HepG2 (cell line): ENCODE results near the gene ZNF628. TPM values are rescaled to one million over a fixed set of nuclear protein-coding genes. Genes with fewer than 3 reads are reported as not detected.

ENCODE experiments used
- CREB3 ChIP-seq: sonication (generic); formaldehyde crosslinking; IDR thresholded peaks from 2 replicates; pipeline ENCODE4 v1.5.0; 2020; ENCODE audit warnings: missing genetic modification reagents
- E2F2 ChIP-seq: sonication (generic); formaldehyde crosslinking; IDR thresholded peaks from 2 replicates; pipeline ENCODE4 v1.4.0; 2020; ENCODE audit warnings: missing genetic modification reagents, borderline replicate concordance
- ELF1 ChIP-seq: sonication (generic); formaldehyde crosslinking; IDR thresholded peaks from 2 replicates; pipeline ENCODE4 v1.4.0; 2020; ENCODE audit warnings: missing genetic modification reagents
- ESRRA ChIP-seq: sonication (generic); formaldehyde crosslinking; IDR thresholded peaks from 2 replicates; pipeline ENCODE4 v1.5.1; 2020; ENCODE audit warnings: mild to moderate bottlenecking, low read depth, missing genetic modification reagents
- KDM5B ChIP-seq: sonication (generic); formaldehyde crosslinking; IDR thresholded peaks from 2 replicates; pipeline ENCODE4 v1.4.0; 2020; ENCODE audit warnings: missing genetic modification reagents, mild to moderate bottlenecking, borderline replicate concordance
- MAZ ChIP-seq, 2 experiments: sonication (generic) in 1 of 2; formaldehyde crosslinking in 1 of 2; IDR thresholded peaks; 2 replicates each; pipeline versions ENCODE4 v1.5.0 to v1.6.1; 2012 to 2020; ENCODE audit warnings: low read depth in 2 of 2, mild to moderate bottlenecking in 2 of 2, borderline replicate concordance in 1 of 2, improper control_type of control experiment in 1 of 2, low read length in 1 of 2, missing genetic modification reagents in 1 of 2, moderate library complexity in 1 of 2
- MTF1 ChIP-seq: sonication (generic); formaldehyde crosslinking; IDR thresholded peaks from 2 replicates; pipeline ENCODE4 v1.5.0; 2020; ENCODE audit warnings: missing genetic modification reagents
- NFAT5 ChIP-seq: sonication (generic); formaldehyde crosslinking; IDR thresholded peaks from 2 replicates; pipeline ENCODE4 v1.4.0; 2020; ENCODE audit warnings: missing genetic modification reagents
- POLR2G ChIP-seq: fragments of 200-400 bp; formaldehyde crosslinking; IDR thresholded peaks from 2 replicates; pipeline ENCODE4 v1.6.1; 2018; ENCODE audit warnings: mild to moderate bottlenecking, low read depth, low read length, moderate library complexity
- REL ChIP-seq: sonication (generic); formaldehyde crosslinking; conservative IDR thresholded peaks from 2 replicates; pipeline ENCODE4 v1.8.0; 2022; ENCODE audit warnings: mild to moderate bottlenecking, missing genetic modification reagents, moderate library complexity
- RFXAP ChIP-seq: sonication (generic); formaldehyde crosslinking; IDR thresholded peaks from 2 replicates; pipeline ENCODE4 v1.4.0; 2020; ENCODE audit warnings: missing genetic modification reagents, borderline replicate concordance
- SALL2 ChIP-seq: sonication (generic); formaldehyde crosslinking; IDR thresholded peaks from 2 replicates; pipeline ENCODE4 v1.8.1; 2023; ENCODE audit warnings: mild to moderate bottlenecking, missing genetic modification reagents, inconsistent platforms
- ZEB1 ChIP-seq: IDR thresholded peaks from 2 replicates; pipeline ENCODE4 v1.6.1; 2012; ENCODE audit warnings: mild to moderate bottlenecking, low read depth, inconsistent platforms; ENCODE audit not compliant: insufficient replicate concordance
- ZNF124 ChIP-seq: sonication (generic); formaldehyde crosslinking; IDR thresholded peaks from 2 replicates; pipeline ENCODE4 v1.4.0; 2020; ENCODE audit warnings: missing genetic modification reagents
- ZNF18 ChIP-seq: sonication (generic); formaldehyde crosslinking; IDR thresholded peaks from 2 replicates; pipeline ENCODE4 v1.8.0; 2022; ENCODE audit warnings: mild to moderate bottlenecking, missing genetic modification reagents; ENCODE audit not compliant: insufficient replicate concordance
- ZNF430 ChIP-seq: sonication (generic); formaldehyde crosslinking; IDR thresholded peaks from 2 replicates; pipeline ENCODE4 v1.9.0; 2021; ENCODE audit warnings: mild to moderate bottlenecking, missing genetic modification reagents
- ZNF441 ChIP-seq: sonication (generic); formaldehyde crosslinking; IDR thresholded peaks from 2 replicates; pipeline ENCODE4 v1.7.0; 2021; ENCODE audit warnings: missing genetic modification reagents, borderline replicate concordance
- ZNF775 ChIP-seq: sonication (generic); formaldehyde crosslinking; IDR thresholded peaks from 2 replicates; pipeline ENCODE4 v1.4.0; 2020; ENCODE audit warnings: missing genetic modification reagents, mild to moderate bottlenecking, moderate library complexity, borderline replicate concordance
- polyA plus RNA-seq, 8 experiments: library from polyadenylated mRNA; depleted of rRNA in 3 of 8; stranded (reverse) in 7 of 8; unstranded in 1 of 8; fragments of >200 nt; fragmentation: Illumina TruSeq in 4 of 8; extraction: Trizol in 4 of 8; gene quantifications; 2 replicates each; pipeline versions ENCODE4 v1.2.1 to v1.2.3, GENCODE V29; 2011 to 2016; ENCODE audit warnings: low read depth in 4 of 8, missing spikeins in 1 of 8, mixed read lengths in 1 of 8; ENCODE audit not compliant: insufficient read depth in 1 of 8
- total RNA-seq, 5 experiments: library from RNA; depleted of rRNA; stranded (reverse); fragments of >200 nt; fragmentation: Illumina TruSeq; extraction: Trizol; gene quantifications; 2 replicates each; pipeline ENCODE4 v1.2.3, GENCODE V29; 2016; ENCODE audit warnings: low read depth in 1 of 5

Gene ZNF628
- total and polyA plus RNA-seq, 2 of the 13 experiments (the other 11 are each of a cell fraction or from before 2014, with no cell fraction given), result 0.54 to 1.2 TPM

GRCh38 chr19:55461259-55461973 lies 15.0 kb upstream of the ZNF628 start, which contains the start of gene ISOC2 (continued):
- TF ChIP-seq POLR2G, result peak; percentile 97
- no peak for TF ChIP-seq SALL2 (CRISPR knock-in tag)
- no peak for TF ChIP-seq CREB3 (CRISPR knock-in tag)
- TF ChIP-seq ZNF775 (CRISPR knock-in tag), result no peak
- TF ChIP-seq RFXAP, result peak; percentile 54; the same call in 1 of the 2 replicates
- TF ChIP-seq ZNF441 (CRISPR knock-in tag), result 0 out of 2 replicates have a peak, but pooled peaks have one; percentile 17
- TF ChIP-seq ZNF430, result peak; percentile 93
- peak; percentile 100 for TF ChIP-seq ESRRA (CRISPR knock-in tag)
- TF ChIP-seq MAZ (IDR thresholded peaks at IDR 0.05; ENCODE audit: borderline replicate concordance, low read depth, low read length), result no peak
- no peak for TF ChIP-seq MAZ (CRISPR knock-in tag; IDR thresholded peaks at IDR 0.05; ENCODE audit: low read depth)
- peak; percentile 42; the same call in 1 of the 2 replicates for TF ChIP-seq KDM5B (CRISPR knock-in tag)
- TF ChIP-seq ZNF18 (CRISPR knock-in tag), result no peak
- peak; percentile 84 for TF ChIP-seq ELF1 (CRISPR knock-in tag)
- TF ChIP-seq E2F2, result 0 out of 2 replicates have a peak, but pooled peaks have one; percentile 29
- no peak for TF ChIP-seq ZNF124 (CRISPR knock-in tag)
- TF ChIP-seq ZEB1, result peak; percentile 61
- no peak for TF ChIP-seq REL (CRISPR knock-in tag)
- no peak for TF ChIP-seq MTF1
- peak; percentile 75 for TF ChIP-seq NFAT5 (CRISPR knock-in tag)
